ENCODE data around the gene LY6G6D.

- TF ChIP-seq CTCF (conservative IDR thresholded peaks at IDR 0.05 in 1 of 2, IDR thresholded peaks at IDR 0.05 in 1 of 2; ENCODE audit: low read depth in 1 of 2, low read length in 2 of 2) (no peak), EZH2 (IDR thresholded peaks at IDR 0.05; ENCODE audit: low read length, missing control alignments) (no peak)
Observed at GRCh38 chr6:31693535-31693934, 21.6 kb upstream of the LY6G6D start.

All from fibroblast of lung (primary cell).